ENCODE results near the gene PET100.

GRCh38 chr19:7668842-7669241, 39.2 kb downstream of the PET100 start, which contains the start of gene RETN:
- TF ChIP-seq CTCF (optimal IDR thresholded peaks at IDR 0.05 in 1 of 3, IDR thresholded peaks at IDR 0.05 in 1 of 3, conservative IDR thresholded peaks at IDR 0.05 in 1 of 3; ENCODE audit: extremely low read depth in 1 of 3, insufficient read depth in 2 of 3, low read length in 3 of 3) = no peak
- TF ChIP-seq EZH2 (IDR thresholded peaks at IDR 0.05; ENCODE audit: low read length) = no peak
